ENCODE measurements around the gene IGIP.
A peak's percentile ranks its signal among the peaks of the same experiment; 100 is the strongest.

The IGIP gene

DNA sequence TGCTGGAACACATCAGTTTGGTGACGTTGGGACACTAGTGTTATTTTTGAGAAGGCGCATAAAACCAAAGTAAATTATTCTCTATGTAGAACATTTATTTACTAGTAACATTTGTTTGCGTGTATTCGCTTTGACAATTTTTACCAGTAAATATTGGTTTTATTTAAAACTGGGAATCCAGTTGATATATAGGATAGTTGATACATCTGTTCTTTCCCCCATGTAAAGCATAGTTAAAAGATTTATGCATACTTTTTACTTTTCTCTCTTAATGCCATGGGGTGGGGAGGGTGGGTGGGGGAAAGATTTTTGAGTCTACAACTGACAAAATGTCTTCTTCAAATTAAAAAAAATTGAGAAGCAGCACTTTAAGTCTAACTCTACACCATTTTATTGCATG, at the start of gene IGIP:
TSS of gene IGIP (plus strand) at position 301 of the 400 bp plus-strand sequence. CDS start 2,540 bp downstream, outside the sequence.
- DNase-seq (ENCODE audit: low read depth) = no peak

DNA sequence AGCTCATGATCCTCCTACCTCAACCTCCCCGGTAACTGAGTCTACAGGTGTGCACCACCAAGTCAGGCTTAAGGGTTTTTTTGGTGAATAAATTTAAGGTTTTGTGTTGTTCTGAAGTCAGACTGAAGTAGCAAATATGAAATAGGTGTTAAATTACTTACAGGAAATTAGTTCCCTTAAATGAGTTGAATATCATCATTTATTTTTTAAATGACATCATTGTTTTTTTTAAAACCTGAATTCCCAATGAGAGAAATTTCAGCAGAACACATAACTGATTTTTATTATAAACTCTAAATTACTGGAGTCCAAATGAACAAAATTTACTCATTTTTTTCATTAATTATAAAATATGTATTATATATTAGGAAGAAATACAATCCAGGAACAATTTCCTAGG, 49.6 kb upstream of the IGIP start:
- DNase-seq (ENCODE audit: low read depth) = no peak

- no peak for DNase-seq (ENCODE audit: low read depth)
Observed at GRCh38 chr5:140076788-140077187, 48.9 kb upstream of the IGIP start.

DNA sequence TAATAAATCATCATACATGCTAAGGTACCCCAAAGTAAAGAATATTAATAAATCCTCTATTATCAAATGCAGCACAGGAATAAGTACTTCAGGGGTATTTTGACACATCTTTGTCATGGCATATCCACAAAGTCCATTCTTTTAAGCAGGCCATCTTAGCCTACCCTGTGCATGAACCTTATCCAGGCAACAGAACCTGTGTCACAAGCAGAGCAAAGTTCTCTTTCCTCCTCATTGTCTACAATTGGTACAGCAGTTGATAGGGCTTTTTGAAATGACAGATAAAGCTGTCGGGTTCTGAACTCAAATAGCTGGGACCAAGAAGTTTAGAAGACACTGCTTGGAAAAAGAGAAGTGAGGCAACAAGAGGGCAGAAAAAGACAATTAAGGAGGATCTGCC, 42.6 kb upstream of the IGIP start:
- DNase-seq (ENCODE audit: low read depth) = no peak

- DNase-seq (ENCODE audit: low read depth) = no peak
Observed at GRCh38 chr5:140083650-140084049, 42.1 kb upstream of the IGIP start.

DNA sequence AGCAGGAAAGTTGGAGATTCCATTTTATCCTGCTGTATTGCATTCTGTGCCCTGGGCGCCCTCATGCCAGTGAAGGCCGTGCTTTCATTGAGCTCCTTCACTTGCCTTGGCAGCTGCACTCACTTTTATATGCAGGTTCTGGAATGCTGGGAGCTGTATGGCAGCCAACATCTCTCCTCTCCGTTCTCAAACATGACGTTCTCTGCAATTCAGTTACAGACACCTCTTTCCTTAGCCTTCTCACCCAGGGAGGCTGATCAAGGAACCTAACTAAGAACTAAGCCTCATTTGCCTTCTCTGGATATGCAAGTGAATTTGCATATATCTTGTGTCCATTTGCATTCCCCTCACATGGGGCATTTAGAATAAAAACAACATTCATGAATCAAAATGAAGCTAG, 41.2 kb upstream of the IGIP start:
- DNase-seq (ENCODE audit: low read depth) = no peak

- no peak for DNase-seq (ENCODE audit: low read depth)
Observed at GRCh38 chr5:140090251-140090650, 35.5 kb upstream of the IGIP start.

GRCh38 chr5:140093179-140093578, 32.6 kb upstream of the IGIP start:
- DNase-seq (ENCODE audit: low read depth) = no peak

GRCh38 chr5:140093866-140094265, 31.9 kb upstream of the IGIP start:
- no peak for DNase-seq (ENCODE audit: low read depth)

DNA sequence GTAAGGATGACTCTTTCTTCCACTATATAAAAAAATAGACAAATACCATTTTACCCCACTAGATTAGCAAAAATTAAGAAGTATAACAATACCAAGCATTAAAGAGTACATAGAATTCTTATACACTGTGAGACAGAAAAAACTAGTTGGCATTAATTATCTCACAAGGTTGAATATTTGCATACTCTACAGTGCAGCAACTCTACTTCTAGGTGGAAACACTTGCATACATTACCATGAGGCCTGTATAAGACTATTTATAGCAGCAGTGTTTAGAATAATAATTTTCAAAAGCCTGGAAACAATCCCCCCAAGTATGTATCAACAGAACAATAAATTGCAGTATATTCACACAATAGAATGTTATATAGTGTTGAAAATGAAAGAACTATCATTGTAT, 30.8 kb upstream of the IGIP start:
- DNase-seq (ENCODE audit: low read depth) = no peak

DNA sequence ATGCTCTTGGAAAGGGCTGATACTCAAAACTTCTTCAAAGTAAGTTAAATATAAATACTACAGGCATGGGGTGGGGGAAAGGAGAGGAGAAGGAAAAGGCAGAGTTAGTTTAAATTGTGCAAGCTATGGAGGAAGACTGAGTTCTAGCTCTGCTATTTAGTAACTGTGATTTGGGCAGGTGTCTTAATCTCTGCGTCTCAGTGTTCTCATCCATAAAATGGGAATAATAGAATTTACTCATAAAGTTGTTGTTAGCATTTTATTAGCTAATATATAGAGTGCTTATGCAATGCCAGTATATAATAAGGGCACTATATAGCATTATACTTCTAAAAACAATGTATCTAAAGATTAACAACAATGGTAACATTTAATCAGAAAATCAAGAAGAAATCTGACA, 24.6 kb upstream of the IGIP start:
- no peak for DNase-seq (ENCODE audit: low read depth)

GRCh38 chr5:140103154-140103553, 22.6 kb upstream of the IGIP start:
- no peak for DNase-seq (ENCODE audit: low read depth)

GRCh38 chr5:140104100-140104499, 21.6 kb upstream of the IGIP start:
- no peak for DNase-seq (ENCODE audit: low read depth)

GRCh38 chr5:140106101-140106500, 19.6 kb upstream of the IGIP start:
- no peak for DNase-seq (ENCODE audit: low read depth)

DNA sequence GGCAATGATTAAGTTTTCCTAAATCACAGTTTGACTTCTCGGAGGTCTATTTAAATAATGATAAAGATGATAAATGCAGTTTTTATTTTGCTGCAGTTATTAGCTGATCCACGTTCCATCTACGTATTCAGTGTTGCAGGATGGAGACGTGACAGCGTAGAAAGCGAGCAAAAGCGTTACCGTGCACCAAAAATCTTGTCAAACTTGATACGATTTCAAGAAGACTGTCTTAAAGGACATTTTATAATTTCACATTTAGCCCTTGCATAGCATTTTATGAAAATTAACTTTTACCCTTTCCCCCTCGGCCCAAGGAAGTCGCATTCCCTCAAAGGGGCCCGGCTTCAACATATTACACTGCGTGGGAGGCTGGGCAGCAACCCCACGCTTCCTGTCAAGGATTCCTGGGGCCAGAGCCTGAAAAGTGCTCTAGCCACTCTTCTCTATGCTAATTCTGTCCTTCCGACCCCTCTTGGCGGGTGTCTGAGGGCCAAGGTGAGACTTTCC, 18.9 kb upstream of the IGIP start:
- no peak for DNase-seq (ENCODE audit: low read depth)

- DNase-seq (ENCODE audit: low read depth) = peak; percentile 95
Observed at GRCh38 chr5:140107312-140108092, 18.2 kb upstream of the IGIP start.

- no peak for DNase-seq (ENCODE audit: low read depth)
Observed at GRCh38 chr5:140108093-140109017, 17.4 kb upstream of the IGIP start.

DNA sequence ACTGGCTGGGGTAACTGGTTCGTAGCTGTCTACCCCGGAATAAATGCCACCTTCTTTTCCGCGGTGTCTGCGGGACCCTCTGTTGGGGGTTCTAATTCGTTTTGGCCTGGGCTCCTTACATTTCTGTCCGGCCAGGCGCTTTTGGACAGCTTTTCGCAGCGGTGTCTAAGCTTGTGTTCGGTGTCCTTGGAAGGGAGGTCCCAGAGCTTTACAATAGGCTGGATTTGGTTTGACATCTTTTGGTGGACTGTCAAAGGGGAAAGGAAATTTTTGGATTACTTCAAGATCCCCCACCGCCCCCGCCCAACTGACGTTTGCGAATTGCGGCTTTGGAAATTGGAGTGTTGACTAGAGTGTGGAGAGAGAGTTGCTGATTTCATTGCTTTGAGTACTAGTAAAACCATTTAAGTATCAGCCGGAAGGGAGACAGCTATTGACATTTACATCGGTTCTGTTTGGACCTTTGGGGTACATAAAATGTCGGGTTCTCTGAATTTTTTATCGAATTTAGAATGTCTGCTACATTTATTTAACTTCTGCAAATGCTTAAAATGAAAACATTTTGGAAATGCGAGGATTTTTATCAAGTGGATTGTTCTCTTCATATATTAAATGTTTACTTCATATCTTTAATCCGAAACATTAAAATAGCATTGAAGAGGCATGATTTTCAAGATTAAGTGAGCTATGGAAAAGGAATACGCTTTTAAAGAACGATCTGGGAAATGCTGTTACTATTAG, 16.5 kb upstream of the IGIP start:
- DNase-seq (ENCODE audit: low read depth) = peak; percentile 37

DNA sequence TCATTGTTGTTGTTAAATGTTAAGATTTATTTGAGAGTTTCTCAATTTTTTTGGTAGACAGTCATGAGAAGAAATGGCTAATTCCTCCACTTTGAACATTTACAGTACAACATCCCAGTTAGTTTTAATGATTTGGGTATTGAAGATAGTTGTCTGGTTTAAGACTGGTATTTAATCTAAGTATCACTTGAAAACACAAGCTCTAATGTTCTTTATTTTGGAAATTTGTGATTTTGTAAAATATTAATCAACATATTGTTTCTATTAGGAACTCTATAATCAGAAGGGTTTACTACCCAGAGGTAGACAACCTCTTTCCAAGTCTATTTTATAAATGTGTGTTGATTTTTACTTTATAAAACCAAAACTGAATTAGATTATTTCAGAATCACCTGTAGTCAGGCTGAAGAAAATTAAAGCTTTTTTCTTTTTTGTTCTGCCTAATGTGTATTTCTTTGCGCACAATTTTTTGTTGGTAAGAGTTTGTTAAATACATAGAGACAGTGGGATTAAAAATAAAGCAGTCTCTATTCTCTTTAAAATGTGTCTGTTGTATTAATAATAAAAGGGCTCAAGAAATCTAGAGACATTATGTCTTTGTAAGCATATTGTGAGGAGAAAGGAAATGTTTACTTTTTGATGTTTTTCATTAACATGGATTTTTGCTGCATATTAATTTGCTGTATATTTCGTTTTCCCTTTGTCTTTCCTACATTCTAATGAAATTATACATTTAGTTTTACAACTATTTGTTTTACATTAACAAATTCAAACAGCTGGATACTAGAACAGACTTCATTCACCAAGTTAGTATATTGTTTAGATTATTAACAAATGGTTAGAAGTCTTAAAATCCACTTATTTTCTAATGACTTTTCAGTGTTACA, 15.7 kb upstream of the IGIP start:
- DNase-seq (ENCODE audit: low read depth) = no peak

DNA sequence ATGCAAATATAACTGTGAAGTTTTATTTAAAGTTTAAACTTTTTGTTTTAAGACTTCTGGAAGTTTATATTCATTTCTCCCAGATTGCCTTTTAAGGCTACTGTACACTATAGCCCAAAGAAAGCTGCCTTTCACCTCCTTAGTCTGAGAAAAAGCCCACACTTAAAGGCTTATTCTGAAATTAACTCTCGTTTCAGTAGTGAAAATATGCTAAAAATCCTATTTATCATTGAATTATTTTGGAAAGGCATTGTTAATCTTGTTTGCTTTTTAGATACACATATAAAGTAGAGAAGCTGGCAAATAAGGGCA, 15.1 kb upstream of the IGIP start:
- no peak for DNase-seq (ENCODE audit: low read depth)
